K562 (cell line): ENCODE data around the gene KRI1. TPM values are rescaled to one million over a fixed set of nuclear protein-coding genes. Genes with fewer than 3 reads are reported as not detected.

ENCODE experiments used
- ARID3B ChIP-seq: fragments of 250-450 bp; sonication (Bioruptor Pico); IDR thresholded peaks from 2 replicates; pipeline ENCODE4 v1.4.0; 2020; ENCODE audit warnings: borderline replicate concordance
- BDP1 ChIP-seq: IDR thresholded peaks from 3 replicates; pipeline ENCODE4 v1.6.1; 2011; ENCODE audit not compliant: insufficient read length, insufficient read depth
- ESRRA ChIP-seq: fragments of 450-650 bp; IDR thresholded peaks from 2 replicates; pipeline ENCODE4 v1.6.1; 2014; ENCODE audit warnings: low read depth, mild to moderate bottlenecking, moderate library complexity, borderline replicate concordance
- HDAC2 ChIP-seq: fragments of 450-650 bp; IDR thresholded peaks from 2 replicates; pipeline ENCODE4 v1.6.1; 2016; ENCODE audit warnings: mild to moderate bottlenecking
- KDM4B ChIP-seq, 2 experiments: fragments of 450-650 bp in 1 of 2; sonication (generic) in 1 of 2; IDR thresholded peaks; 2 replicates each; pipeline ENCODE4 v1.6.1; 2016 to 2017; ENCODE audit warnings: borderline replicate concordance in 2 of 2, antibody characterized with exemption in 1 of 2, low read depth in 1 of 2, mild to moderate bottlenecking in 1 of 2
- KDM5B ChIP-seq: fragments of 200-600 bp; sonication (generic); IDR thresholded peaks from 2 replicates; pipeline ENCODE4 v1.6.1; 2012; ENCODE audit warnings: low read depth, mild to moderate bottlenecking, moderate library complexity, low read length, control low read depth, inconsistent platforms; ENCODE audit not compliant: insufficient replicate concordance
- MAX ChIP-seq: sonication (generic); formaldehyde crosslinking; IDR thresholded peaks from 2 replicates; pipeline ENCODE4 v1.9.0; 2022; ENCODE audit warnings: mild to moderate bottlenecking, missing genetic modification reagents
- PHF20 ChIP-seq: fragments of 450-650 bp; IDR thresholded peaks from 2 replicates; pipeline ENCODE4 v1.6.1; 2018; ENCODE audit not compliant: partially characterized antibody
- PTBP1 ChIP-seq: fragments of 200-400 bp; formaldehyde crosslinking; IDR thresholded peaks from 2 replicates; pipeline ENCODE4 v1.6.1; 2017; ENCODE audit warnings: low read depth, low read length
- RBBP5 ChIP-seq: fragments of 200-600 bp; sonication (generic); IDR thresholded peaks from 2 replicates; pipeline ENCODE4 v1.6.1; 2012; ENCODE audit warnings: borderline replicate concordance, mild to moderate bottlenecking, low read length, control low read depth, inconsistent platforms; ENCODE audit not compliant: insufficient read depth, poor library complexity, severe bottlenecking
- RBM25 ChIP-seq: fragments of 200-400 bp; formaldehyde crosslinking; IDR thresholded peaks from 2 replicates; pipeline ENCODE4 v1.6.1; 2018; ENCODE audit warnings: low read length, low read depth, moderate library complexity; ENCODE audit not compliant: severe bottlenecking
- SMAD1 ChIP-seq: fragments of 150-350 bp; IDR thresholded peaks from 2 replicates; pipeline ENCODE4 v1.6.1; 2014; ENCODE audit warnings: low read length, low read depth; ENCODE audit not compliant: partially characterized antibody
- SP1 ChIP-seq: sonication (generic); formaldehyde crosslinking; IDR thresholded peaks from 2 replicates; pipeline ENCODE4 v1.8.1; 2022; ENCODE audit warnings: mild to moderate bottlenecking, missing genetic modification reagents
- TARDBP ChIP-seq: fragments of 450-650 bp; IDR thresholded peaks from 2 replicates; pipeline ENCODE4 v1.6.1; 2016
- TGIF2 ChIP-seq: sonication (generic); formaldehyde crosslinking; IDR thresholded peaks from 2 replicates; pipeline ENCODE4 v1.8.1; 2022; ENCODE audit warnings: mild to moderate bottlenecking, missing genetic modification reagents, moderate library complexity
- THAP7 ChIP-seq: fragments of 250-450 bp; sonication (Bioruptor Pico); IDR thresholded peaks from 2 replicates; pipeline ENCODE4 v1.5.0; 2021
- ZNF318 ChIP-seq, 2 experiments: fragments of 450-650 bp; IDR thresholded peaks; 2 replicates each; pipeline ENCODE4 v1.6.1; 2016; ENCODE audit warnings: mild to moderate bottlenecking in 2 of 2, borderline replicate concordance in 1 of 2, low read depth in 1 of 2, moderate library complexity in 1 of 2
- polyA plus RNA-seq, 8 experiments: library from polyadenylated mRNA; depleted of rRNA in 4 of 8; stranded (reverse) in 5 of 8; unstranded in 3 of 8; fragments of >200 nt; fragmentation: Nextera tagmentation in 2 of 8; fragmentation: Illumina TruSeq in 1 of 8; extraction: Ambion mirVana in 2 of 8; extraction: Trizol in 1 of 8; gene quantifications; 2 replicates each; pipeline versions ENCODE4 v1.2.1 to v1.2.3, GENCODE V29; 2011 to 2014; ENCODE audit warnings: inconsistent platforms in 1 of 8, missing spikeins in 1 of 8
- total RNA-seq, 7 experiments: library from RNA; depleted of rRNA in 6 of 7; stranded (reverse); fragments of >200 nt in 6 of 7; fragmentation: Illumina TruSeq in 2 of 7; extraction: Trizol in 2 of 7; gene quantifications; 2 replicates each; pipeline versions ENCODE4 v1.2.1 to v1.2.3, GENCODE V29; 2011 to 2021; ENCODE audit warnings: low replicate concordance in 1 of 7

The KRI1 gene
- total and polyA plus RNA-seq, 9 of the 15 experiments (the other 6 are each of a cell fraction or from before 2014, with no cell fraction given) = 1.1 to 50.7 (median 24.7) TPM

GRCh38 chr19:10544242-10544752 lies 21.5 kb downstream of the KRI1 start (continued):
- no peak for TF ChIP-seq ZNF318 (IDR thresholded peaks at IDR 0.05; ENCODE audit: borderline replicate concordance in 1 of 2, low read depth in 1 of 2)
- TF ChIP-seq ARID3B (CRISPR knock-in tag) = no peak
- peak; percentile 100 for TF ChIP-seq ESRRA
- peak; percentile 21; the same call in 1 of the 2 replicates for TF ChIP-seq TGIF2 (CRISPR knock-in tag)
- TF ChIP-seq SP1 (CRISPR knock-in tag) = peak; percentile 60; the same call in 1 of the 2 replicates
- no peak for TF ChIP-seq KDM4B (IDR thresholded peaks at IDR 0.05; ENCODE audit: borderline replicate concordance in 2 of 2, low read depth in 1 of 2)
- TF ChIP-seq RBM25 = peak; percentile 94
- no peak for TF ChIP-seq TARDBP
- TF ChIP-seq HDAC2 = peak; percentile 86; the same call in 1 of the 2 replicates
- no peak for TF ChIP-seq THAP7 (CRISPR knock-in tag)
- TF ChIP-seq RBBP5 = peak; percentile 5
- TF ChIP-seq SMAD1 = peak; percentile 1
- TF ChIP-seq KDM5B = peak; percentile 20
- peak; percentile 40 for TF ChIP-seq PHF20
- no peak for TF ChIP-seq BDP1
- peak; percentile 91; the same call in 1 of the 2 replicates for TF ChIP-seq PTBP1
- no peak for TF ChIP-seq MAX (CRISPR knock-in tag)
